Endothelial cell (in vitro differentiated cells): ENCODE measurements around the gene CD79A. TPM values are rescaled to one million over a fixed set of nuclear protein-coding genes. Genes with fewer than 3 reads are reported as not detected.

ENCODE experiments used
- DNase-seq: peaks from one replicate; pipeline ENCODE4 v3.0.0; 2021; ENCODE audit warnings: low spot score
- H3K27ac Mint-ChIP-seq: one replicate; pipeline ENCODE4 v1.8.0; 2021; ENCODE audit warnings: mixed read lengths, inconsistent platforms; ENCODE audit not compliant: unreplicated experiment
- H3K27me3 Mint-ChIP-seq: one replicate; pipeline ENCODE4 v1.8.0; 2021; ENCODE audit warnings: mild to moderate bottlenecking, moderate library complexity, mixed read lengths, inconsistent platforms; ENCODE audit not compliant: unreplicated experiment
- H3K36me3 Mint-ChIP-seq: one replicate; pipeline ENCODE4 v1.8.0; 2021; ENCODE audit warnings: mild to moderate bottlenecking, low read depth, mixed read lengths, inconsistent platforms; ENCODE audit not compliant: unreplicated experiment
- H3K4me1 Mint-ChIP-seq: one replicate; pipeline ENCODE4 v1.8.0; 2021; ENCODE audit warnings: mild to moderate bottlenecking, mixed read lengths, inconsistent platforms; ENCODE audit not compliant: unreplicated experiment
- H3K4me3 Mint-ChIP-seq: one replicate; pipeline ENCODE4 v1.8.0; 2021; ENCODE audit warnings: mild to moderate bottlenecking, mixed read lengths, inconsistent platforms; ENCODE audit not compliant: unreplicated experiment
- H3K9me3 Mint-ChIP-seq: one replicate; pipeline ENCODE4 v1.8.0; 2021; ENCODE audit warnings: mixed read lengths, inconsistent platforms; ENCODE audit not compliant: unreplicated experiment
- microRNA-seq: library from miRNA; unstranded; fragments of <30 nt; microRNA quantifications from one replicate; pipeline ENCODE4, GENCODE V29; 2020; ENCODE audit not compliant: unreplicated experiment
- total RNA-seq: library from RNA; stranded (reverse); fragmentation: NEBNext Ultra II Directional; extraction: Animal tissue kit (Norgen Biotek cat#: 25700); gene quantifications from one replicate; pipeline ENCODE4 v1.2.1, GENCODE V29; 2021; ENCODE audit not compliant: unreplicated experiment
- TF ChIP-seq, protein P1 (sequence below): fragments of 200-600 bp; sonication (generic); IDR thresholded peaks from one replicate; pipeline ENCODE4 v1.5.0; 2021; ENCODE audit warnings: antibody characterized with exemption; ENCODE audit not compliant: unreplicated experiment

The CD79A gene
- total RNA-seq, 1 donor from 2014 or later: 1.1 TPM

DNA sequence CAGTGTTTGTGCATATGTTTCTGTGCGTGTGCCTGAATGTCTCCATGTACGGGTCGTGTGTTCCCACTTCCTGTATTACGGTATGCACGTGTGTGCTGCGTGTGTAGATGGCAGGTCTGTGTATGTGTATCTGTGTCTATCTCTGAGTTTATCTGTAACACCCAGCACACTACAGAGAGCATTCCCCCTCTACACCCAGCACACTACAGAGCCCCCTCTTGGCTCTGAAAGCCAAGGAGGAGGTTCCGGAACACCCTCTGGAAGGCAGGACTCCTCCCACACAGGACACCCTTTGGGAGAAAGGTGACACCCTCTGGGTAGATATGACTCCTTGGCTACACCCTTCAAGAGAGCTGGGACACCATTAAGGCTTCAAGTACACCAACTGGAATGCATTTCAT is 53.2 kb downstream of the CD79A start:
- Mint-ChIP-seq H3K4me1 (peaks cover 10% of the 10 kb centered on the region), H3K27me3 (peaks cover 34% of the 10 kb centered on the region), H3K4me3 (no peak overlapping the region), H3K27ac (peak overlapping the region; percentile 36), H3K9me3 (no peaks in the 10 kb centered on the region), H3K36me3 (peaks cover 8% of the 10 kb centered on the region)
- TF ChIP-seq, protein P1, sequence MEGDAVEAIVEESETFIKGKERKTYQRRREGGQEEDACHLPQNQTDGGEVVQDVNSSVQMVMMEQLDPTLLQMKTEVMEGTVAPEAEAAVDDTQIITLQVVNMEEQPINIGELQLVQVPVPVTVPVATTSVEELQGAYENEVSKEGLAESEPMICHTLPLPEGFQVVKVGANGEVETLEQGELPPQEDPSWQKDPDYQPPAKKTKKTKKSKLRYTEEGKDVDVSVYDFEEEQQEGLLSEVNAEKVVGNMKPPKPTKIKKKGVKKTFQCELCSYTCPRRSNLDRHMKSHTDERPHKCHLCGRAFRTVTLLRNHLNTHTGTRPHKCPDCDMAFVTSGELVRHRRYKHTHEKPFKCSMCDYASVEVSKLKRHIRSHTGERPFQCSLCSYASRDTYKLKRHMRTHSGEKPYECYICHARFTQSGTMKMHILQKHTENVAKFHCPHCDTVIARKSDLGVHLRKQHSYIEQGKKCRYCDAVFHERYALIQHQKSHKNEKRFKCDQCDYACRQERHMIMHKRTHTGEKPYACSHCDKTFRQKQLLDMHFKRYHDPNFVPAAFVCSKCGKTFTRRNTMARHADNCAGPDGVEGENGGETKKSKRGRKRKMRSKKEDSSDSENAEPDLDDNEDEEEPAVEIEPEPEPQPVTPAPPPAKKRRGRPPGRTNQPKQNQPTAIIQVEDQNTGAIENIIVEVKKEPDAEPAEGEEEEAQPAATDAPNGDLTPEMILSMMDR: no peak
- DNase-seq: no peak

Small RNAs within 50 kb of the gene (microRNA-seq; reads per million reads assigned to microRNA genes)
- gene MIR6797: 5.0 reads per million, percentile 49 among the genes with 10 or more reads in this experiment

Other genes starting within 250 kb of the CD79A start
- not detected for gene CEACAM7, start 189.0 kb upstream of the CD79A start, total RNA-seq
- gene CEACAM5, start 168.7 kb upstream of the CD79A start, total RNA-seq: not detected
- gene CEACAM6, start 121.7 kb upstream of the CD79A start, total RNA-seq: not detected
- gene CEACAM3, start 80.7 kb upstream of the CD79A start, total RNA-seq: not detected
- gene LYPD4, start 32.6 kb upstream of the CD79A start, total RNA-seq: not detected
- not detected for gene DMRTC2, start 32.2 kb upstream of the CD79A start, total RNA-seq
- 3,886 TPM for gene RPS19, start 17.0 kb upstream of the CD79A start, total RNA-seq
- gene ARHGEF1, start 5.9 kb downstream of the CD79A start, total RNA-seq: 113 TPM
- 0.46 TPM for gene ERFL, start 51.2 kb downstream of the CD79A start, total RNA-seq
- 146 TPM for gene RABAC1, start 82.0 kb downstream of the CD79A start, total RNA-seq
- gene ATP1A3, start 117.0 kb downstream of the CD79A start, total RNA-seq: not detected
- 18.4 TPM for gene GRIK5, start 192.9 kb downstream of the CD79A start, total RNA-seq
- gene ZNF574, start 198.9 kb downstream of the CD79A start, total RNA-seq: 19.7 TPM